IPS-15b (cell line): Measurements from ENCODE around the gene CALML3.

Experiments used
- H3K27me3 ChIP-seq: one replicate; pipeline ENCODE4 v1.6.1; 2013; ENCODE audit warnings: low read length; ENCODE audit not compliant: control insufficient read depth, insufficient read depth
- H3K36me3 ChIP-seq: one replicate; pipeline ENCODE4 v1.6.1; 2013; ENCODE audit warnings: low read length; ENCODE audit not compliant: control insufficient read depth, insufficient read depth
- H3K4me1 ChIP-seq: one replicate; pipeline ENCODE4 v1.6.1; 2013; ENCODE audit warnings: mild to moderate bottlenecking, low read length; ENCODE audit not compliant: control insufficient read depth, insufficient read depth
- H3K4me3 ChIP-seq: one replicate; pipeline ENCODE4 v1.5.1; 2013; ENCODE audit warnings: low read depth, low read length
- H3K9ac ChIP-seq: one replicate; pipeline ENCODE4 v1.6.1; 2013; ENCODE audit warnings: low read depth, mild to moderate bottlenecking, low read length
- H3K9me3 ChIP-seq: one replicate; pipeline ENCODE4 v1.6.1; 2013; ENCODE audit warnings: mild to moderate bottlenecking, low read length; ENCODE audit not compliant: control insufficient read depth, insufficient read depth

Gene CALML3

GRCh38 chr10:5525561-5526341, 990 bp downstream of the CALML3 start:
- Histone ChIP-seq H3K9me3 (no peaks in the 10 kb centered on the region), H3K4me1 (no peaks in the 10 kb centered on the region), H3K36me3 (no peaks in the 10 kb centered on the region), H3K27me3 (no peaks in the 10 kb centered on the region), H3K4me3 (no peak overlapping the region), H3K9ac (no peak overlapping the region)

- Histone ChIP-seq H3K27me3 (no peaks in the 10 kb centered on the region), H3K36me3 (no peaks in the 10 kb centered on the region), H3K9me3 (no peaks in the 10 kb centered on the region), H3K4me3 (no peak overlapping the region), H3K9ac (no peak overlapping the region), H3K4me1 (no peaks in the 10 kb centered on the region)
These were observed 2.0 kb downstream of the CALML3 start for GRCh38 chr10:5526691-5527331.

GRCh38 chr10:5527332-5528200, 2.8 kb downstream of the CALML3 start:
- Histone ChIP-seq H3K4me1 (no peaks in the 10 kb centered on the region), H3K36me3 (no peaks in the 10 kb centered on the region), H3K27me3 (no peaks in the 10 kb centered on the region), H3K4me3 (no peak overlapping the region), H3K9me3 (no peaks in the 10 kb centered on the region), H3K9ac (no peak overlapping the region)

GRCh38 chr10:5528989-5529701, 4.4 kb downstream of the CALML3 start:
- Histone ChIP-seq H3K9me3 (no peaks in the 10 kb centered on the region), H3K9ac (no peak overlapping the region), H3K27me3 (no peaks in the 10 kb centered on the region), H3K36me3 (no peaks in the 10 kb centered on the region), H3K4me1 (no peaks in the 10 kb centered on the region), H3K4me3 (no peak overlapping the region)

GRCh38 chr10:5529702-5530411, 5.1 kb downstream of the CALML3 start:
- H3K4me1 ChIP-seq: no peaks in the 10 kb centered on the region
- no peak overlapping the region for H3K9ac ChIP-seq
- H3K36me3 ChIP-seq: no peaks in the 10 kb centered on the region
- H3K27me3 ChIP-seq: no peaks in the 10 kb centered on the region
- H3K9me3 ChIP-seq: no peaks in the 10 kb centered on the region
- H3K4me3 ChIP-seq: no peak overlapping the region

- H3K4me3 ChIP-seq: no peak overlapping the region
- no peaks in the 10 kb centered on the region for H3K9me3 ChIP-seq
- H3K4me1 ChIP-seq: no peaks in the 10 kb centered on the region
- no peak overlapping the region for H3K9ac ChIP-seq
- no peaks in the 10 kb centered on the region for H3K27me3 ChIP-seq
- no peaks in the 10 kb centered on the region for H3K36me3 ChIP-seq
These were observed 5.6 kb downstream of the CALML3 start for GRCh38 chr10:5530412-5530806.

- Histone ChIP-seq H3K9me3 (no peaks in the 10 kb centered on the region), H3K9ac (no peak overlapping the region), H3K27me3 (no peaks in the 10 kb centered on the region), H3K4me1 (no peaks in the 10 kb centered on the region), H3K4me3 (no peak overlapping the region), H3K36me3 (no peaks in the 10 kb centered on the region)
These were observed 6.2 kb downstream of the CALML3 start for GRCh38 chr10:5530846-5531557.

- no peaks in the 10 kb centered on the region for H3K4me1 ChIP-seq
- no peaks in the 10 kb centered on the region for H3K36me3 ChIP-seq
- H3K9ac ChIP-seq: no peak overlapping the region
- H3K9me3 ChIP-seq: no peaks in the 10 kb centered on the region
- no peaks in the 10 kb centered on the region for H3K27me3 ChIP-seq
- no peak overlapping the region for H3K4me3 ChIP-seq
These were observed 7.0 kb downstream of the CALML3 start for GRCh38 chr10:5531558-5532306.

GRCh38 chr10:5532307-5532605, 7.5 kb downstream of the CALML3 start:
- Histone ChIP-seq H3K4me1 (no peaks in the 10 kb centered on the region), H3K27me3 (no peaks in the 10 kb centered on the region), H3K36me3 (no peaks in the 10 kb centered on the region), H3K9ac (no peak overlapping the region), H3K9me3 (no peaks in the 10 kb centered on the region), H3K4me3 (no peak overlapping the region)

GRCh38 chr10:5532618-5533097, 7.9 kb downstream of the CALML3 start:
- Histone ChIP-seq H3K36me3 (no peaks in the 10 kb centered on the region), H3K9ac (no peak overlapping the region), H3K9me3 (no peaks in the 10 kb centered on the region), H3K27me3 (no peaks in the 10 kb centered on the region), H3K4me3 (no peak overlapping the region), H3K4me1 (no peaks in the 10 kb centered on the region)
